ENCODE data around the gene RNF41.
A peak's percentile ranks its signal among the peaks of the same experiment; 100 is the strongest.

The RNF41 gene

DNA sequence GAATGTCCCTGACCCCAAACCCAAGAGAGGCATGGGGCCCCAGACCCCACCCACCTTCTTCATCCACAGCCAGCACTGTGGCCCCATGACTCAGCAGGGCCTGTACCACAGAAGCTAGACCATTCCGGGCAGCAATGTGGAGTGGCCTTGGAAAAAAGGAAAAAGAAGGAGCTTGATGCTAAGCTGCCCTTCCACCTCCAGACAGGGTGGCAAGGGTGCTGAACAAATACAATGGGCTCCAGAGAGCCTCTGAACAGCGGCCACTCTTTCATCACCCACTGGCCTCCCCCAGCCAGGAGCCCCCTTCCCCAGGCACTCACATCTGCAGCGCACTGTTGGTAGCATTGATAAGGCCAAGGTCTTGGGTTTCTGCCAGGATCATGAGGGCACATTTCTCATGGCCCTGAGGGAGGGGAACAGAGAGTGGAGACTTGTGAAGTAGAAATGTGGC is 22.0 kb upstream of the RNF41 start:
- DNase-seq, result no peak

DNA sequence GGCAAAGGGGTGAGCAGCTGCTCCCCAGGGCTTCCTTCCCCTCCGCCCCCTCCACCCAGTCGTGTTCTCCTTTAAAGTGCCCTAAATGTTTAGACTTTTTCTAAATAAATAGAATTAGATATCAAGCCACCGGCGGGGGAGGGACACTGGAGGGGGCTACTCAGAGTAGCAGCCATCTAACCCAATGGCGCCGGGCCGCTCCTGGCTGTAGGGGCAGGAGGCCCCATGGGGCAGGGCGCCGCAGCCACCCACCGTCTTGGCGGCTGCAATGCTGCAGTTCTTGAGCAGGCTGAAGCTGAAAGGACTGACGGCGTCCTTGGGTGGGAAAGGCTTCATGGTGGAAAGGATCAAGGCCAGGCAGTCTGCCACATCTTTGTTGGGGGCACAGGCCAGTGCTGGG is 21.3 kb upstream of the RNF41 start:
- no peak for DNase-seq

DNA sequence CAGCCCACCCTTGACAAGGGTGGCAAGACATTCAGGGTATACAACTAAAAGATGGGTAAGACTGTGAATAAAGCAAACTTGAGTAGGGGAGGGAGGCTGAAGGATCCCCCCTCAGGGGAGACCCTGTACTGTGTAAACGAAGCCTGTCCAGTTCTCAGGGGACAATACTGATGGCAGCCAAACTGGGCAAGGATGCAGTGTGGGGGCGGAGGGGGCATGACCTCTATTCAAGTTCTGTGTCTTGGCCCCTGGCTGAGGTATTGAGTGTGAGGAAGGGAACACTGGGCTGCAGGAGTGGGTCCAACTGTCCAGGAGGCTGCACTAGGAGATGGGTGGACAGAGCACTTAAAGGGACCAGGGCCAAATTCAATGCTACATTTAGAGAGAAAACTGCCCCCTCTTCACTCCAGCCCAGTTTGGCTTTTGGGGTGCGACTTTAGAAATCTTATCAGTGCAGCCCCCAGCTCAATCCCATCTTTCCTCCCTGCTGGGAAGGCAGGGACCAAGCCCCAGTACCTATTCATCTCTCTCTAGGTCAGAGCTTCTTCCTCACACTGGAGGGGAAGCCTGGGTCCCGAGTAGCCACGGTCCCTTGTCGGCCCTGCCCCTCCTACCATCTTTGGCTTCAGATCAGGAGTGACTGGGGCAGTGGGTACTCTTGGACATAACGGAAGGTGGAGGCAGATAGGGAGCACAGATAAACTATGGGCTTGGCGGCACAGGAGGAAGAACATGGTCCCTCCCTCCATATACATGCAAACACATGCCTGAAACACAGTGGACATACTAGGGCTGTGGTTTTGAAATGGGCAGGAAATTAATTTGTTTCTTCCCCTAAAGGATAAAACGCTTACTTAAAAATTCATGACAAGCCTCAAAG is 19.9 kb upstream of the RNF41 start:
- no peak for DNase-seq

DNA sequence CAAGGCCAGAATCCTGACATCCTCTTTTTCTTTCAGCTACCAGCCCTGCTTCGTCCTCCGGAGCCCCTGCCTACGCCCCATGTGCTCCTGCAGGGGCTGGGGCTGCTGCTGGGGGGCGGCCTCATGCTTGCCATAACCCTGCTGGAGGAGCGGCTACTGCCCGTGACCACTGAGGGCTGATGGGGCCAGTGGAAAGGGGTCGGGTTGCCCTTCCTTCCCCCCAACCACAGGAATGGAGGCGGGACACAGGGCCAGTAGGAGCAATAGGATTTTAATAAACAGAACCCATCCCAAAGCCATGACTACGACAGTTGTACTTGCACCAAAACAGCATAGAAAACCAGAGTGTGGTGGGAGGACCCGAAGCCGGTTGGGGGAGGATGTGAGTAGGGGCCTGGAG is 15.8 kb upstream of the RNF41 start:
- no peak for DNase-seq

DNA sequence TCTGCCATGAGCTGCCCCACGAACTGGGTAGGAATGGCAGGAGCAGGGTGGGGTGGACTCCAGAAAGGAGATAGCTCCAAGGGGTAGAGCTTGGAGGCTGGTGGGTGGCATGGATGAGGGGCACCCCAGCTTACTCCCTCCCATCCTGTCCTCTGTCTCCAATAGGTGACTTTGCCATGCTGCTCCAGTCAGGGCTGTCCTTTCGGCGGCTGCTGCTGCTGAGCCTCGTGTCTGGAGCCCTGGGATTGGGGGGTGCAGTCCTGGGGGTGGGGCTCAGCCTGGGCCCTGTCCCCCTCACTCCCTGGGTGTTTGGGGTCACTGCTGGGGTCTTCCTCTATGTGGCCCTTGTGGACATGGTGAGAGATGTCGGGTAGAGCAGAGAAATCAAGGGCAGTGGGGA is 15.3 kb upstream of the RNF41 start:
- DNase-seq, result no peak

DNA sequence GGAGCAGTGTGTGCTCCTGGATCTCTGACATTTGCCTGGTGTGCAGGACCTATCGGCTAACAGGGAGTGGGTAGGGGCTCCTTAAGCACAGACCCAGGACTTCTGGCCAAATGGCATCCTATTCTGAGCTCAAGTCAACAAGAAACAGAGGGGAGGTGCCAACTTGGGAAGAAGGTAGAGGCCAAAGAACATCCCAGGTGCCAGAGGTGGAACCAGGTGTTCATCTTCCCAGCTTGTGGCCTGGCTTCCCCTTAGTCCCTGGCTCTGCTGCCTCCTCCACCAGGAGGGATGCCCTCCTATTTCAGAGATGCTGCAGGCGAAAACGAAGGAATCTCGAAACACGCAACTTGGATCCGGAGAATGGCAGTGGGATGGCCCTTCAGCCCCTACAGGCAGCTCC is 14.4 kb upstream of the RNF41 start:
- DNase-seq, result no peak

DNA sequence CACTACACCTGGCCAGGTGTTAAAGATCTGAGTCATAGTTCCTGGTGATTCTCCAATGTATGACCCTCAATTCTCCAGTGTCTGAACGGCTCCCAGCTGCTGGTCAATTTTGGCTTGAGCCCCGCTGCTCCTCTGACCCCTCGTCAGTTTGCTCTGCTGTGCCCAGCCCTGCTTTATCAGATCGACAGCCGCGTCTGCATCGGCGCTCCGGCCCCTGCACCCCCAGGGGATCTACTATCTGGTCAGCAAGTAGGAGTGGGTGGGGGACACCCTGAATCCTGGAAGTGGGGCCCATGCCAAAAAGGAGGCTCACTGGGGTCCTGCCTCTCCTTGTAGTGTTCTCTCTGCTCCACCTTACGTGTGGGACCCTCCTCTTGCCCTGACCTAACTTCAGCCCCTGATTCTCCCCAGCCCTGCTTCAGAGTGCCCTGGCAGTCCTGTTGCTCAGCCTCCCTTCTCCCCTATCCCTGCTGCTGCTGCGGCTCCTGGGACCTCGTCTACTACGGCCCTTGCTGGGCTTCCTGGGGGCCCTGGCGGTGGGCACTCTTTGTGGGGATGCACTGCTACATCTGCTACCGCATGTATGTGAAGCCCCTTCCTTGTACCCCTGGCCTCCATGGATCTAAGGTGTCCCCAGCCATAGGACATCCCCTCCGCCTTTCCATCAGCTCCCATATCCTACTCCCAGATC is 13.2 kb upstream of the RNF41 start:
- DNase-seq, result no peak

DNA sequence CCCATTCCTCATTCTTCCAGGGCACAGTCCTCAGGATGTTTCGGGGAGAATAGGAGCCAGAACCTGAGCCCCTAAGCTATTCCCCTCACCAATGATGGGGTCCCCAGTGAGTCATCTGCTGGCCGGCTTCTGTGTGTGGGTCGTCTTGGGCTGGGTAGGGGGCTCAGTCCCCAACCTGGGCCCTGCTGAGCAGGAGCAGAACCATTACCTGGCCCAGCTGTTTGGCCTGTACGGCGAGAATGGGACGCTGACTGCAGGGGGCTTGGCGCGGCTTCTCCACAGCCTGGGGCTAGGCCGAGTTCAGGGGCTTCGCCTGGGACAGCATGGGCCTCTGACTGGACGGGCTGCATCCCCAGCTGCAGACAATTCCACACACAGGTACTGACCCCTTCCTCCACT is 9.5 kb upstream of the RNF41 start:
- no peak for DNase-seq

DNA sequence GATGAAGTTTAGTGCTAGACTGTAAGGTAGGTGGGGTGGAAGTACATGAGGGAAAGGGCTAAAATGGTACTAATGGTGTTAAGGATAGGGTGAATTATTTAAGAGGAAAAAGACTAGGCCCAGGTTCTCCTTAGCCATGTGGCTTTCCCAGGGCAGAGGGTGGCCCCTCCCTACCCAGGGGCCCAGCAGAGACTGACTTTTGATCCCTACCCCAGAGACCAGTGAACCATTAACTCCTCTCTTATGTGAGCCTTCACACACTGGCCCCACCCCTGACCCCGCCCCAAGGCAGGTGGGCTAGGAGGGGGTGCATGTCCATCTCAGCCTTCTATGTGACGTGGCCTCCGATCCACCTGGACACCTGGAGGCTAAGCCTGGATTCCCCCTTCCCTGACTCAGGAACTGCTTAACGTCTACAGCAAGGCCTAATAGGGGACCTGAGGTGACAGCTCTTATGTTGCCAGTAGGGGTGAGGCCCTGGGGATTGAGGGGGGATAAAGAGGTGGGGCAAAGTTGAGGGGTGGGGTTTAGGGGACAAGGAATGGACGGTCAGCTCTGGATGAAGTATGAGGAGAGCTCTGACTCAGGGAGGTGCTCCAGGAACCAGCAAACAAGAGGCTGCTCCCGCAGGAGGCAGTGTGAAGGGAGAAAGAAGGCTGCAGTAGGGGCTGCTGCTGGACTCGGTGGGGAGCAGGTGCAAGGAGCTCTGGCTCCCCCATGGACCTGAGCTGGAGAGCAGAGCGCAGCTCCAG is 8.9 kb upstream of the RNF41 start:
- DNase-seq, result no peak

DNA sequence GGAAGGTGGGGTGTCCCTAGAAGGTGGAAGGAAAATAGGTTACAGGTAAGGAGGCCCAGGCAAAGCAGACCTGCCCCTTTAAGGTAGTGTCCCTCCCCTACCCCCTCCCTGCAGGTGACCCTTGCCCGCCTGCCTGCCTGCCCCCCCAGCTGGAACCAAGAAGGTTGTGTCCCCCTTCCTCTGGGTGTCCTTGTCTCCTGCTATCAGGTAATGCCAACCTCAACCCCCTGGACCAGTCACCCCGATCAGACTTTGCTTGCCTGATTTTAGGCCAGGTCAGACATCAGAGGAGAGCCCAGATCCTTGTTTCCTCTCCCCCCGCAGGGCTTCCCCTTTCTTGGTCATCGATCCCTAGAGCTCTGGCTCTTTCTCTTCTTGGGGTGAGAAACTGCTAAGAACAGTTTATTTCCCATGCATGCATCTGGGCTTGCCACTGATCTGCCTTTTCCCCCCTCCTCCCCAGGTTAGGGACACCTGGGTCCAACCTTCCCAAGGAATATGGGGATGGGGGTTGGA is 8.3 kb upstream of the RNF41 start, which contains the start of gene SLC39A5:
SLC39A5 (plus strand) TSS at position 136 of the 516 bp plus-strand sequence. CDS start 1,224 bp downstream, outside the sequence.
- DNase-seq, result peak in 1 of 4 experiments; percentile 22

DNA sequence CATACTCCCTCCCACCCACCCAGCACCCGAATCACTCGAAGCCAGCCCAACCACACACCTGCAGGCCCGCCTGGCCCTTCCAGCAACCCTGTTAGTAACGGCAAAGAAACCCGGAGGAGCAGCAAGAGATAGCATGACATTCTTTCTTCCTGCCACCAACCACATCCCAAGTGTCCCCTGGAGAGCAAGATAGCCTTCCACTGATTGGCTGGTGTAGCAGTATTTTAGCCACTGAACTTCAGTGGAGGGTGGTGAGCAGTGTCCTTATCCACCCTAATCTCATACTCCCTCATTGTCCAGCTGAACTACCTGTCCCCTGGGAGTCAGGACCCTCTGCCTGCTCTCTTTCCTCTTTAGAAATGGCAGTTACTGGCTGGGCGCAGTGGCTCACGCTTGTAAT is 7.4 kb upstream of the RNF41 start:
- DNase-seq, result no peak

DNA sequence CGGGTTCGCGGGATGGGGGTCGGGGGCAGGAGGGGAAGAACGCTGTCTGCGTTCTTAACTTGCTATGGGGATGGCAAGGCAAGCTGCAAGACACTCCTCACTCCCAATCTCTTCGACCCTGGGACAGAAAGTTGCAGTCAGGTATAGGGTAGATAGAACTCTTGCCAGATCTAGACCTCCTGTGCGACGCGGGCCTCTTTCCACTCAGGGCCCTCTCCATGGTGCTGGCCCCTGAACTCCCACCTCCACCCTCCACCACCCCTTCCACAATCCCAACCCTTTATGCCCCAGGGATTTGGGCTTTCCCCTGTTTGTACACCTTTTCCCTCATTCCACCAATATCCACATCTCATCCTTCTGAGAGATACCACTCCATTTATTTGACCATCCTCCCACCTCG is 3.2 kb upstream of the RNF41 start:
- DNase-seq, result no peak

DNA sequence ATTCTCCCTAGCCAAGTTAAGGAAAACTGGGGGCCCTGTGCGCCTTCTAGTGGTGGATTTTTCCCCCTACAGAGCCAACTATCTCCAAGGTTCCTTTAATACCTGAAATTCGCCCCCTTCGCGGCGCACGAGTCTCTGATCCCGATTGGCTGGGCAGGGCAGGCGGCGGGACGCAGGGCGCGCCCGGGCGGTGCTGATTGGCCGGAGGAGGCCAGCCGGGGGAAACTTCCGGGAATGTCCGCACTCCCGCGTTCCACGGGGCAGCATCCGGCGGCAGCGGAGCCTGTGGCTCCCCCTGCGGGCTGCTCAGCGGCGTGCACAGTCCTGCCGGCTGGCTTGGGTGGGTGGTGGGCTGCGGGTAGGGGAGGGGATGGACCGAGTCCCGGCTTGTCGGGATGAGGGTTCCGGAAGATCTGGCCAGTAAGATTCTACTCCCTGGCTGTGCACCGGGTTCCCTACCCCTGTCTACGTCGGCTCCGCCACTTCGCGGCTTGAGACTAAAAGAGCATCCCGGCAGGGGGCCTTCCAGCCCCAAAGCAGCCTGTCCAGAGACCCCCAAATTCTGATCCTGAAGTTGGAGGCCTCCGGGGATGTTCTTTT is 2.5 kb upstream of the RNF41 start, which contains the start of gene NABP2:
NABP2 (plus strand) TSS at position 241 of the 600 bp plus-strand sequence. CDS start 515 bp downstream, outside the sequence.
- peak; percentile 98 to 99 (median 98) for DNase-seq

DNA sequence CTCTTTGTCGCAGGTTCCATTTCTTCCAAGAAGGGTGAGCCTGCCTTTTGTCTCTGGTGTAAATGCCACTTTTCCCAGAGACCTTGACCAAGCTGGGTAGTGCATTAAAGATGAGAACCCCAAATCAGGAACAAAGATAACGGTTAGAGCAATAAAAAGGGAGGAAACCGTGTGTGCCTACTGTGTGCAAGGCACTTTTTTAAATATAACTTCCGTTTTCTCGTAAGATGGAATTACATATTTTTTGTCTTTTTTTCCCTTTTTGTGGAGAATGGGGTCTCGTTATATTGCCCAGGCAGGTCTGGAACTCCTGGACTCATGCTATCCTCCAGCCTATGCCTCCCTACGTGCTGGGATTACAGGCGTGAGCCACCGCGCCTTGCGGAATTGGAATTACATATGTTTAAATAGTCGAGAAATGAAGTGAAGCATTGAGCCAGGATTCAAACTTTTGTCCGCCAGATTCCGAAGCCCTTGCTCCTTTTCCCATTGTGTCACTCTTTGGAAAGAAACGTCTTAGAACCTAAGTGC is 1.9 kb upstream of the RNF41 start:
- DNase-seq, result no peak

DNA sequence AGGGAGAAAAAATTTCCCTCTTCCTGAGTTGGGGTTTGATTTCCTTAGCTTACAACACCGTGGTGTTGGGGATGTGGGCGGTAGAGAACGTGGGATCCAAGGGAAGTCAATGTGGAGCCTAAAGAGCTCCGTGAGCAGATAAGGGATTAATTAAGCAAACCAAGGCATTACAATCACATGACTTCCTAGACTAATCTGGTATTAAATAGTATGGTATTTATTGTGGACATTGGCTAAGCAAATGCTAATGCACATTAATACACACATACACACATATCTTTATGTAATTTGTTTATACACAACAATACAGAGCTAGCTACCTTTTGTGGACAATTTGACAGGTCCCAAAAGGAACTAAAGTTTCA is 791 bp upstream of the RNF41 start:
- peak in 1 of 4 experiments; percentile 56 for DNase-seq

DNA sequence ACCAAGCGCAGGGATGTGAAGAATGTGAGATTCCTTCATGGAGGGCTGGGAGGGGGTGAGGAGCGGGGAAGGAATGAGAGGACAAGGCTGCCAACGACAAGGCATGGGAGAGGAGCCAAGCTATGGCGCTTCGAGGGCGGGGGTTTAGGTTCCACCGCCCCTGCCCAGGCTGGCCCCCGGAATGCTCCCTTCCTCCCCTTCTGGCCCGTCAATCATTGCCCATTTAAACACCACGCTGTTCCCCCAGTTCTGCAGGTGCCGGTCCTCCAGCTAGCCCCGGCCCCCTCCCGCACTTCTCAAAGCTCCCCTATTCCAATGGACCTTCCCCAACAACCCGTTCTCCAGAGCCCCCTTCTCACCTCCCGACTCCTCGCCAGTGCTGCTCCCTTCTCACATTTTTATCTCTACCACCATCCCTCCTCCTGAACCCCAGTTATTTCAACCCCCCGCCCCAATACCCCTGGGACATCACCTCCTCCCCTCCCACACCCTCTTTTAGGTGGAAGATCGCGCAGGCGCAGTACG is 428 bp downstream of the RNF41 start:
- peak in 2 of 4 experiments; percentile 8 to 28 for DNase-seq

DNA sequence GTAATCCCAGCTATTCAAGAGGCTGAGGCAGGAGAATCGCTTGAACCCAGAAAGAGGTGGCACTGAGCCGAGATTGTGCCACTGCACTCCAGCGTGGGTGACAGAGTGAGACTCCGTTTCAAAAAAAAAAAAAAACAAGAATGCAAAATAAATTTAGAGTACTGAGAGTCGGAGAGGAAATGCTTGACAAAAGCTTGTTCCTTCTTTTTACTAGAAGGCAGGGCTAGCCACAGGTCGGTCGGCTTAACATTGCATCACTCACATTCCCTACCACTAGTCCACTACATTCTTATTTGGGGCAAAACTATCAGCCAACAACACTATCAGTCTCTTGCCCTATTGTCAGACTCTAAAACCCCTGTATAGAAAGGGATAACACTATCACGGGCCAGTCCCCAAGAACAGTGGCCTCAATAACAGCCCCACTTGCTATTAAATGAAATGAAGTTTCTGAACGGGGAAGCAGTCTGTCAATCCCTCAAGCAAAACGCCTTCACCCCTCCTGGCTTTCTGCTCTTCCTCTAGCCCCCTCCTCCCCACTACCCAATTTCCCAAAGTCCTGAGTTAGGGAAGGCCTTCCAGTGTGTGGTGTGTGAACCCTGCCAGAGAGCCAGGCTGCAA is 1.0 kb downstream of the RNF41 start:
- peak; percentile 54 to 86 (median 80) for DNase-seq

DNA sequence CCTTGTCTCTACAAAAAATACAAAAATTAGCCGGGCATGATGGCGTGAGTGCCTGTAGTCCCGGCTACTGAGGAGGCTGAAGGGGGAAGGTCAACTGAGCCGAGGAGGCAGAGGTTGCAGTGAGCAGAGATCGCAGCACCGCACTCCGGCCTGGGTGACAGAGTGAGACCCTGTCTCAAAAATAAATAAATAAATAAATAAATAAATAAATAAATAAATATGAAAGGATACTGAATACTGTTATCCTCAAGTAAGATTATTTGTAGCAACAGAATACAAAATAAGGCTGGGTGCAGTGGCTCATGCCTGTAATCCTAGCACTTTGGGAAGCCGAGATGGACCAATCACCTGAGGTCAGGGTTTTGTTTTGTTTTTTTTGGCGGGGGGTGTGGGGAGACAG is 1.9 kb downstream of the RNF41 start:
- DNase-seq, result no peak

DNA sequence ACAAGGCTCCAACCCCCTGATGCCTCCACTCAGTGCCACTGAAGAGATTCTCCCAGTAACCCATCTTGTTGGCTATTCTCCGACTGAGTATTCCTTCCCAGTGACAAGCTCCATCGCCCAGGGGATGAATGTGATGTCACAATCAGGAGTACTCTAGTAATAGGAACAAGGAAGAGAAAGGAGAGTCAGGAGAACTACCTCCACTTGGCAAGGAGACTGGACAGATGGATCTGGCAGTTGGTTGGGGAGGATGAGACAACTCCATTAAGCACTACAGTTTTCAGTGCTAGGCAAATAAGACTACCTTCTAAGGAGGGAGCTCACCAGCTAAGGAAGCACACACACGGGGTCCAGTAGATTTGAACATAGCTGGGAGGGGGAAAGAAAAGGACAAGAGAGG is 5.3 kb downstream of the RNF41 start:
- DNase-seq, result no peak

DNA sequence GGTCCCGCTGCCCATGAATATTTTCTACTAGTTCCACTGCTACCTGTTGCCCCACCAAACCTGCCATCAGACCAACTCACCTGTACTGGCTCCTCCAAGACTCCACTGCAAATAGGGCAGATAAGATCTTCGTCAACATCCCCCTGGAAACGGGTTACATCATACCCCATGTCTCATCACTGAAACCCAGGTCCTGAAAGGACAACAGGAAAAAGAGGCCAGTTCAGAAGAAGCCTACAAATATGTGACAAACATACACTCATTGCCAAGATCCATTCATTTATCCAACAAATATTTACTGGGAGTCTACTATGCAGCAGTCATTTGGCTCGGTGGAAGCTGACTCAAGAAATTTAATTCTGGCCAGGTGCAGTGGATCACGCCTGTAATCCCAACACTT is 7.8 kb downstream of the RNF41 start:
- no peak for DNase-seq

DNA sequence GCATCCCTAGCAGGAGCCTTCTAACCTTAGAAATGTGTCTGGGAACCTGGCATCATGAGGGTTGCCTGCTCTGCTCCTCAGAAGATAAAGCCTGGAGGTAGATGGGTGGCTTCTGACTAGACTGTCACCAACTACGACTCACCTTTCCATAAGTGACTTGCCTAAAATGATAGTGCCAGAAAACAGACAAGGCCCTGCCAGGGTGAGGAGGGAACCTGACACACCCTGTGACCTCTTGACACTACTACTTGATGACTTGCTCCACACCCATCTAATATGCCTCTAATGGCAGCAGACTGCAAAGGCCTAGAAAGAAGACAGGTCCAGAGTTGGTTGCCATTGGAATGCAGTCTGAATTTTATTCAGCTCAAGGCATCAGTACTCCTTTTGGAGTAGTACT is 9.4 kb downstream of the RNF41 start:
- DNase-seq, result no peak

Measured in suppressor macrophage (primary cell).